Natural killer cell (primary cell): ENCODE results near the gene GABRP. TPM values are rescaled to one million over a fixed set of nuclear protein-coding genes. Genes with fewer than 3 reads are reported as not detected.

Source experiments
- ATAC-seq, 3 donors: fragments of 150-1000 bp in 2 of 3; fragments of 200-7000 bp in 1 of 3; cut with Tn5 transposase; 1 replicate in 1 of 3; 2 replicates in 2 of 3; pipeline ENCODE4 v1.10.0; 2021; ENCODE audit warnings: mild to moderate bottlenecking in 2 of 3, moderate library complexity in 2 of 3
- DNase-seq, 2 donors: peaks; one replicate each; pipeline versions ENCODE4 v3.0.0 to v3.0.0-alpha.2; 2013 to 2021; ENCODE audit warnings: mixed read lengths in 1 of 2
- H3K27ac ChIP-seq: one replicate; pipeline ENCODE4 v1.5.1; 2013; ENCODE audit warnings: mild to moderate bottlenecking, low read length
- H3K27me3 ChIP-seq: one replicate; pipeline ENCODE4 v1.6.1; 2013; ENCODE audit warnings: low read length; ENCODE audit not compliant: control insufficient read depth, insufficient read depth
- H3K36me3 ChIP-seq: one replicate; pipeline ENCODE4 v1.6.1; 2013; ENCODE audit warnings: low read length; ENCODE audit not compliant: control insufficient read depth, insufficient read depth
- H3K4me1 ChIP-seq: one replicate; pipeline ENCODE4 v1.6.1; 2013; ENCODE audit warnings: low read length; ENCODE audit not compliant: control insufficient read depth, insufficient read depth
- H3K4me3 ChIP-seq: one replicate; pipeline ENCODE4 v1.5.1; 2013; ENCODE audit warnings: low read length
- H3K9me3 ChIP-seq: one replicate; pipeline ENCODE4 v1.6.1; 2013; ENCODE audit warnings: low read length; ENCODE audit not compliant: control insufficient read depth, insufficient read depth
- H3K27ac Mint-ChIP-seq, 2 donors: one replicate each; pipeline ENCODE4 v1.8.0; 2022; ENCODE audit warnings: mild to moderate bottlenecking in 2 of 2, mixed read lengths in 2 of 2, moderate library complexity in 1 of 2
- H3K27me3 Mint-ChIP-seq, 2 donors: one replicate each; pipeline ENCODE4 v1.8.0; 2022; ENCODE audit warnings: low read depth in 2 of 2, mixed read lengths in 2 of 2
- H3K36me3 Mint-ChIP-seq: one replicate; pipeline ENCODE4 v1.8.0; 2022; ENCODE audit warnings: mixed read lengths
- H3K4me1 Mint-ChIP-seq, 2 donors: one replicate each; pipeline ENCODE4 v1.8.0; 2022; ENCODE audit warnings: mixed read lengths in 2 of 2
- H3K4me3 Mint-ChIP-seq: one replicate; pipeline ENCODE4 v1.8.0; 2022; ENCODE audit warnings: mild to moderate bottlenecking, moderate library complexity, mixed read lengths
- H3K9me3 Mint-ChIP-seq, 2 donors: one replicate each; pipeline ENCODE4 v1.8.0; 2022; ENCODE audit warnings: mixed read lengths in 2 of 2
- CTCF ChIP-seq: fragments of 200-600 bp; IDR thresholded peaks from one replicate; pipeline ENCODE4 v1.8.0; 2022; ENCODE audit warnings: antibody characterized with exemption
- WGBS: methylation state at CpG from one replicate; pipeline ENCODE4 v1.1.7; 2013; ENCODE audit warnings: missing lambda C conversion rate; ENCODE audit not compliant: insufficient coverage; 5-methylcytosine and 5-hydroxymethylcytosine counted together
- intact Hi-C: fragments of 100-400 bp; cut with micrococcal nuclease; formaldehyde crosslinking; loops from one replicate; pipeline ENCODE4 v1.14.2; 2022
- total RNA-seq, 4 donors: library from RNA; stranded (reverse); fragments of 120-200 nt in 1 of 4; gene quantifications; one replicate each; pipeline versions ENCODE4 v1.2.3 to v1.2.4, GENCODE V29; 2013 to 2022

Gene GABRP
- total RNA-seq = not detected
- not detected for total RNA-seq (2013)

GRCh38 chr5:170783498-170784247, at the start of gene GABRP:
TSS of gene GABRP (plus strand) at chr5:170783725. CDS start at chr5:170788616, 4,891 bp downstream.
- Histone ChIP-seq H3K4me1 (no peaks in the 10 kb centered on the region), H3K36me3 (no peaks in the 10 kb centered on the region), H3K9me3 (no peaks in the 10 kb centered on the region), H3K27ac (no peak within 1 kb of the TSS), H3K27me3 (no peaks in the 10 kb centered on the region), H3K4me3 (no peak within 1 kb of the TSS)
- Mint-ChIP-seq H3K9me3 (no peaks in the 10 kb centered on the region), H3K4me3 (no peak within 1 kb of the TSS), H3K4me1 (no peaks in the 10 kb centered on the region), H3K27me3 (peaks cover 0 to 6% of the 10 kb centered on the region in 2 donors), H3K36me3 (no peaks in the 10 kb centered on the region), H3K27ac (no peak within 1 kb of the TSS)
- no peak for TF ChIP-seq CTCF
- no peak for DNase-seq
- WGBS = 88% methylated on average over 12 of the region's 14 CpGs
- no peak for ATAC-seq
- intact Hi-C loops = no loop called here

- TF ChIP-seq CTCF = no peak
- intact Hi-C loops = no loop called here
- Mint-ChIP-seq H3K27ac (no peak overlapping the region), H3K27me3 (peaks cover 13 to 50% of the 10 kb centered on the region in 2 donors), H3K36me3 (no peaks in the 10 kb centered on the region), H3K4me1 (no peaks in the 10 kb centered on the region), H3K4me3 (no peak overlapping the region), H3K9me3 (peaks cover 0 to 5% of the 10 kb centered on the region in 2 donors)
- 50% methylated on average over 3 of the region's 3 CpGs for WGBS
- no peak for DNase-seq
- Histone ChIP-seq H3K9me3 (no peaks in the 10 kb centered on the region), H3K36me3 (no peaks in the 10 kb centered on the region), H3K4me3 (no peak overlapping the region), H3K27me3 (no peaks in the 10 kb centered on the region), H3K4me1 (no peaks in the 10 kb centered on the region), H3K27ac (no peak overlapping the region)
- no peak for ATAC-seq
Measured at GRCh38 chr5:170736966-170737365, 46.6 kb upstream of the GABRP start.

GRCh38 chr5:170737591-170737990, 45.9 kb upstream of the GABRP start:
- Histone ChIP-seq H3K4me3 (no peak overlapping the region), H3K27me3 (no peaks in the 10 kb centered on the region), H3K36me3 (no peaks in the 10 kb centered on the region), H3K4me1 (no peaks in the 10 kb centered on the region), H3K9me3 (no peaks in the 10 kb centered on the region), H3K27ac (no peak overlapping the region)
- TF ChIP-seq CTCF = no peak
- Mint-ChIP-seq H3K4me1 (no peaks in the 10 kb centered on the region), H3K27me3 (peaks cover 13 to 48% of the 10 kb centered on the region in 2 donors), H3K36me3 (no peaks in the 10 kb centered on the region), H3K27ac (no peak overlapping the region), H3K4me3 (no peak overlapping the region), H3K9me3 (peaks cover 0 to 5% of the 10 kb centered on the region in 2 donors)
- WGBS = 100% methylated on average over 1 of the region's 1 CpG
- intact Hi-C loops = no loop called here
- ATAC-seq (no peak), DNase-seq (no peak)

- H3K27ac ChIP-seq = no peak overlapping the region
- H3K9me3 Mint-ChIP-seq = peaks cover 0 to 5% of the 10 kb centered on the region in 2 donors
Measured at GRCh38 chr5:170738840-170739239, 44.7 kb upstream of the GABRP start.

More at GRCh38 chr5:170738840-170739239, 44.7 kb upstream of the GABRP start:
- Histone ChIP-seq H3K36me3 (no peaks in the 10 kb centered on the region), H3K4me3 (no peak overlapping the region), H3K27me3 (no peaks in the 10 kb centered on the region), H3K4me1 (no peaks in the 10 kb centered on the region), H3K9me3 (no peaks in the 10 kb centered on the region)
- no peaks in the 10 kb centered on the region for H3K36me3 Mint-ChIP-seq
- ATAC-seq (no peak), DNase-seq (no peak)
- no peak overlapping the region for H3K27ac Mint-ChIP-seq
- 67% methylated on average over 3 of the region's 3 CpGs for WGBS
- H3K27me3 Mint-ChIP-seq = peaks cover 16 to 44% of the 10 kb centered on the region in 2 donors
- intact Hi-C loops = no loop called here
- no peak for TF ChIP-seq CTCF
- no peak overlapping the region for H3K4me3 Mint-ChIP-seq
- peaks cover 0 to under 1% of the 10 kb centered on the region in 2 donors for H3K4me1 Mint-ChIP-seq
